Measurements from ENCODE around the gene SEMA6A.

SEMA6A gene

DNA sequence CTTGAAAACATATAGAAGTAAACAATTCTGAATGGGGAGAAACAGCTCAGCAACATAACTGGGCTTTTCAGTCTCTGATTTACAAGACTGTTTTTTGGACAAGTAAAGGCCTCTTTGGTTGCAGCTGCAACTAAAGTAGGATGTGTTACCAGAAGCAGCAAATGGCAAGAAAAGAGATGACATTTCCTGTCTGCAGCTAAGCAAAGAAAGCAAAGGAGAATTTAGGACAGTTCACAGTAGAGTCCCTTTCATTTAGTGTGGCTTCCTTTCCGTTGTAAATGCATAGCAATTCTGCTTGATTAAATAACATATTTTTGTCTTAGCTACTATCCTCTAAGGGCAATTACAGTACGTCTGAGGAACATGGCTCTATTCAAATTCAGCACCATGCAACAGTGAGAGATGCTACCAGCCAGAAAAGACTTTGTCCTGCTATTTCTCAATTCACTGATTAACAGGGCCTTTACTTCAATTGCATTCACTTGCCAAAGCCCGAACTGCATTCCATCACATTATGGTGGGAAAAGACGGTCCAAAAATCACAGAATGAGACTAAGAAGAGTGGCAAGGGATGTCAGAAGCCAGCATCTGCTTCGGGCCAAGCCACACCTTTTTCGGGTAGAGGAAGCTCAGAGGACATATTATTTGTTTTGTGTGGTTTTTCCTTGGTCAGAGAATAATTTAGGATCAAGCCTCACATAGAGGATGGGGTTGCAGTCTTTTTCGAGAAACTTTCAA is 107.7 kb downstream of the SEMA6A start:
- Histone ChIP-seq H2BK15ac (ENCODE audit: low read depth, poor library complexity, severe bottlenecking) (no peak overlapping the region), H4K91ac (ENCODE audit: low read length) (no peak overlapping the region), H3K4me1 (ENCODE audit: control insufficient read depth, insufficient read depth, low read depth, low read length) (no peaks in the 10 kb centered on the region), H3K4ac (ENCODE audit: low read depth in 1 of 2, low read length in 2 of 2) (no peak overlapping the region), H3K9me3 (ENCODE audit: control insufficient read depth, low read length) (peaks cover 5% of the 10 kb centered on the region), H3K36me3 (ENCODE audit: control insufficient read depth in 1 of 2, insufficient read depth in 2 of 2, low read depth in 1 of 2, low read length in 2 of 2) (peaks cover 0 to 4% of the 10 kb centered on the region in 2 experiments), H3K18ac (ENCODE audit: low read depth in 1 of 2, low read length in 2 of 2) (no peak overlapping the region), H3K4me2 (ENCODE audit: low read length, poor library complexity, severe bottlenecking) (no peak overlapping the region), H3K9ac (ENCODE audit: low read length) (no peak overlapping the region), H3K4me3 (ENCODE audit: insufficient read depth in 1 of 2, low read depth in 1 of 2, low read length in 2 of 2) (no peak overlapping the region), H3K14ac (ENCODE audit: low read length in 2 of 2) (no peak overlapping the region), H3K27me3 (ENCODE audit: control insufficient read depth in 1 of 2, insufficient read depth in 1 of 2, low read length in 2 of 2) (no peaks in the 10 kb centered on the region), H2AFZ (ENCODE audit: low read depth, low read length) (no peak overlapping the region), H2AK5ac (ENCODE audit: low read length, severe bottlenecking) (no peak overlapping the region), H3K27ac (ENCODE audit: low read length, poor library complexity, severe bottlenecking) (no peak overlapping the region), H3K23ac (ENCODE audit: low read length in 2 of 2) (no peak overlapping the region), H4K8ac (ENCODE audit: low read length) (no peak overlapping the region), H2BK120ac (ENCODE audit: low read depth, low read length) (no peak overlapping the region), H3K79me1 (replicated peaks; ENCODE audit: low read length, poor library complexity, severe bottlenecking) (no peaks in the 10 kb centered on the region), H2BK12ac (ENCODE audit: low read length in 2 of 2) (no peak overlapping the region), H2BK5ac (ENCODE audit: low read depth, low read length, poor library complexity, severe bottlenecking) (no peak overlapping the region)
- 92% methylated on average over 7 of the region's 7 CpGs for WGBS
- no peak for DNase-seq

GRCh38 chr5:116465411-116465810 is 109.2 kb downstream of the SEMA6A start:
- H3K4me3 ChIP-seq (ENCODE audit: insufficient read depth in 1 of 2, low read depth in 1 of 2, low read length in 2 of 2): no peak overlapping the region
- H2BK12ac ChIP-seq (ENCODE audit: low read length in 2 of 2): no peak overlapping the region
- H2BK15ac ChIP-seq (ENCODE audit: low read depth, poor library complexity, severe bottlenecking): no peak overlapping the region
- H4K91ac ChIP-seq (ENCODE audit: low read length): no peak overlapping the region
- no peak overlapping the region for H3K27ac ChIP-seq (ENCODE audit: low read length, poor library complexity, severe bottlenecking)
- no peak overlapping the region for H3K14ac ChIP-seq (ENCODE audit: low read length in 2 of 2)
- peaks cover 5% of the 10 kb centered on the region for H3K9me3 ChIP-seq (ENCODE audit: control insufficient read depth, low read length)
- no peak for DNase-seq
- no peak overlapping the region for H3K23ac ChIP-seq (ENCODE audit: low read length in 2 of 2)
- H2BK5ac ChIP-seq (ENCODE audit: low read depth, low read length, poor library complexity, severe bottlenecking): no peak overlapping the region
- H3K4me1 ChIP-seq (ENCODE audit: control insufficient read depth, insufficient read depth, low read depth, low read length): no peaks in the 10 kb centered on the region
- no peak overlapping the region for H4K8ac ChIP-seq (ENCODE audit: low read length)
- no peak overlapping the region for H3K4ac ChIP-seq (ENCODE audit: low read depth in 1 of 2, low read length in 2 of 2)
- no peak overlapping the region for H2BK120ac ChIP-seq (ENCODE audit: low read depth, low read length)
- no peak overlapping the region for H3K4me2 ChIP-seq (ENCODE audit: low read length, poor library complexity, severe bottlenecking)
- no peaks in the 10 kb centered on the region for H3K79me1 ChIP-seq (replicated peaks; ENCODE audit: low read length, poor library complexity, severe bottlenecking)
- no peak overlapping the region for H3K18ac ChIP-seq (ENCODE audit: low read depth in 1 of 2, low read length in 2 of 2)
- H3K9ac ChIP-seq (ENCODE audit: low read length): no peak overlapping the region
- H2AFZ ChIP-seq (ENCODE audit: low read depth, low read length): no peak overlapping the region
- H3K36me3 ChIP-seq (ENCODE audit: control insufficient read depth in 1 of 2, insufficient read depth in 2 of 2, low read depth in 1 of 2, low read length in 2 of 2): peaks cover 0 to 4% of the 10 kb centered on the region in 2 experiments
- WGBS: 100% methylated on average over 3 of the region's 3 CpGs
- H3K27me3 ChIP-seq (ENCODE audit: control insufficient read depth in 1 of 2, insufficient read depth in 1 of 2, low read length in 2 of 2): no peaks in the 10 kb centered on the region
- no peak overlapping the region for H2AK5ac ChIP-seq (ENCODE audit: low read length, severe bottlenecking)

- Histone ChIP-seq H3K27ac (ENCODE audit: low read length, poor library complexity, severe bottlenecking) (no peak overlapping the region), H2BK12ac (ENCODE audit: low read length in 2 of 2) (no peak overlapping the region), H2BK120ac (ENCODE audit: low read depth, low read length) (no peak overlapping the region), H2BK15ac (ENCODE audit: low read depth, poor library complexity, severe bottlenecking) (no peak overlapping the region), H3K4ac (ENCODE audit: low read depth in 1 of 2, low read length in 2 of 2) (no peak overlapping the region), H3K4me2 (ENCODE audit: low read length, poor library complexity, severe bottlenecking) (no peak overlapping the region), H3K36me3 (ENCODE audit: control insufficient read depth in 1 of 2, insufficient read depth in 2 of 2, low read depth in 1 of 2, low read length in 2 of 2) (peaks cover 0 to 4% of the 10 kb centered on the region in 2 experiments), H3K14ac (ENCODE audit: low read length in 2 of 2) (no peak overlapping the region), H3K9ac (ENCODE audit: low read length) (no peak overlapping the region), H2BK5ac (ENCODE audit: low read depth, low read length, poor library complexity, severe bottlenecking) (no peak overlapping the region), H4K91ac (ENCODE audit: low read length) (no peak overlapping the region), H3K9me3 (ENCODE audit: control insufficient read depth, low read length) (peaks cover 5% of the 10 kb centered on the region), H2AK5ac (ENCODE audit: low read length, severe bottlenecking) (no peak overlapping the region), H3K27me3 (ENCODE audit: control insufficient read depth in 1 of 2, insufficient read depth in 1 of 2, low read length in 2 of 2) (no peaks in the 10 kb centered on the region), H3K4me1 (ENCODE audit: control insufficient read depth, insufficient read depth, low read depth, low read length) (no peaks in the 10 kb centered on the region), H3K79me1 (replicated peaks; ENCODE audit: low read length, poor library complexity, severe bottlenecking) (no peaks in the 10 kb centered on the region), H4K8ac (ENCODE audit: low read length) (no peak overlapping the region), H3K18ac (ENCODE audit: low read depth in 1 of 2, low read length in 2 of 2) (no peak overlapping the region), H3K23ac (ENCODE audit: low read length in 2 of 2) (no peak overlapping the region), H2AFZ (ENCODE audit: low read depth, low read length) (no peak overlapping the region), H3K4me3 (ENCODE audit: insufficient read depth in 1 of 2, low read depth in 1 of 2, low read length in 2 of 2) (no peak overlapping the region)
- 87% methylated on average over 6 of the region's 7 CpGs for WGBS
- DNase-seq: no peak
Observed at GRCh38 chr5:116464144-116464708, 110.4 kb downstream of the SEMA6A start.

GRCh38 chr5:116462500-116462899 is 112.1 kb downstream of the SEMA6A start:
- H4K8ac ChIP-seq (ENCODE audit: low read length): no peak overlapping the region
- H3K9ac ChIP-seq (ENCODE audit: low read length): no peak overlapping the region
- no peak overlapping the region for H2BK12ac ChIP-seq (ENCODE audit: low read length in 2 of 2)
- H2AFZ ChIP-seq (ENCODE audit: low read depth, low read length): no peak overlapping the region
- H3K4me2 ChIP-seq (ENCODE audit: low read length, poor library complexity, severe bottlenecking): no peak overlapping the region
- no peak for DNase-seq
- H2BK120ac ChIP-seq (ENCODE audit: low read depth, low read length): no peak overlapping the region
- H3K9me3 ChIP-seq (ENCODE audit: control insufficient read depth, low read length): no peaks in the 10 kb centered on the region
- no peak overlapping the region for H3K23ac ChIP-seq (ENCODE audit: low read length in 2 of 2)
- H3K27me3 ChIP-seq (ENCODE audit: control insufficient read depth in 1 of 2, insufficient read depth in 1 of 2, low read length in 2 of 2): no peaks in the 10 kb centered on the region
- H3K4me3 ChIP-seq (ENCODE audit: insufficient read depth in 1 of 2, low read depth in 1 of 2, low read length in 2 of 2): no peak overlapping the region
- H4K91ac ChIP-seq (ENCODE audit: low read length): no peak overlapping the region
- no peak overlapping the region for H2BK5ac ChIP-seq (ENCODE audit: low read depth, low read length, poor library complexity, severe bottlenecking)
- H3K14ac ChIP-seq (ENCODE audit: low read length in 2 of 2): no peak overlapping the region
- H3K79me1 ChIP-seq (replicated peaks; ENCODE audit: low read length, poor library complexity, severe bottlenecking): no peaks in the 10 kb centered on the region
- no peak overlapping the region for H3K4ac ChIP-seq (ENCODE audit: low read depth in 1 of 2, low read length in 2 of 2)
- WGBS: 100% methylated on average over 1 of the region's 1 CpG
- no peak overlapping the region for H2BK15ac ChIP-seq (ENCODE audit: low read depth, poor library complexity, severe bottlenecking)
- no peak overlapping the region for H3K27ac ChIP-seq (ENCODE audit: low read length, poor library complexity, severe bottlenecking)
- no peak overlapping the region for H3K18ac ChIP-seq (ENCODE audit: low read depth in 1 of 2, low read length in 2 of 2)
- no peak overlapping the region for H2AK5ac ChIP-seq (ENCODE audit: low read length, severe bottlenecking)
- H3K36me3 ChIP-seq (ENCODE audit: control insufficient read depth in 1 of 2, insufficient read depth in 2 of 2, low read depth in 1 of 2, low read length in 2 of 2): peaks cover 0 to 2% of the 10 kb centered on the region in 2 experiments
- H3K4me1 ChIP-seq (ENCODE audit: control insufficient read depth, insufficient read depth, low read depth, low read length): no peaks in the 10 kb centered on the region
